Measurements from ENCODE around the gene DIDO1.
A peak's percentile ranks its signal among the peaks of the same experiment; 100 is the strongest.

The DIDO1 gene

GRCh38 chr20:62892348-62893304 lies 33.7 kb downstream of the DIDO1 start:
- DNase-seq (ENCODE audit: low spot score): no peak

- DNase-seq (ENCODE audit: low spot score): no peak
Observed at GRCh38 chr20:62891111-62891510, 35.2 kb downstream of the DIDO1 start.

GRCh38 chr20:62890444-62890843 lies 35.9 kb downstream of the DIDO1 start:
- DNase-seq (ENCODE audit: low spot score): no peak

GRCh38 chr20:62889871-62890270 lies 36.4 kb downstream of the DIDO1 start:
- no peak for DNase-seq (ENCODE audit: low spot score)

GRCh38 chr20:62889411-62889810 lies 36.9 kb downstream of the DIDO1 start:
- no peak for DNase-seq (ENCODE audit: low spot score)

GRCh38 chr20:62888910-62889309 lies 37.4 kb downstream of the DIDO1 start:
- no peak for DNase-seq (ENCODE audit: low spot score)

GRCh38 chr20:62888406-62888805 lies 37.9 kb downstream of the DIDO1 start:
- DNase-seq (ENCODE audit: low spot score): no peak

- no peak for DNase-seq (ENCODE audit: low spot score)
Observed at GRCh38 chr20:62887860-62888239, 38.5 kb downstream of the DIDO1 start.

- DNase-seq (ENCODE audit: low spot score): no peak
Observed at GRCh38 chr20:62887152-62887859, 39.0 kb downstream of the DIDO1 start.

GRCh38 chr20:62886709-62887058 lies 39.6 kb downstream of the DIDO1 start:
- DNase-seq (ENCODE audit: low spot score): no peak

- DNase-seq (ENCODE audit: low spot score): peak; percentile 35
Observed at GRCh38 chr20:62885896-62886708, 40.2 kb downstream of the DIDO1 start.

GRCh38 chr20:62885046-62885895 lies 41.0 kb downstream of the DIDO1 start:
- no peak for DNase-seq (ENCODE audit: low spot score)

- DNase-seq (ENCODE audit: low spot score): no peak
Observed at GRCh38 chr20:62884556-62884955, 41.7 kb downstream of the DIDO1 start.

- DNase-seq (ENCODE audit: low spot score): no peak
Observed at GRCh38 chr20:62882426-62882825, 43.9 kb downstream of the DIDO1 start.

GRCh38 chr20:62881662-62882395 lies 44.5 kb downstream of the DIDO1 start:
- no peak for DNase-seq (ENCODE audit: low spot score)

- no peak for DNase-seq (ENCODE audit: low spot score)
Observed at GRCh38 chr20:62880935-62881661, 45.2 kb downstream of the DIDO1 start.

- DNase-seq (ENCODE audit: low spot score): no peak
Observed at GRCh38 chr20:62880147-62880934, 46.0 kb downstream of the DIDO1 start.

- peak; percentile 44 for DNase-seq (ENCODE audit: low spot score)
Observed at GRCh38 chr20:62879275-62880146, 46.8 kb downstream of the DIDO1 start.

Measured in iPS-NIHi11 (cell line).